HepG2 (cell line): ENCODE measurements around the gene YBX2.

ENCODE experiments used
- CREB1 ChIP-seq, 2 experiments: fragments of 450-650 bp in 1 of 2; IDR thresholded peaks; 2 replicates each; pipeline ENCODE4 v1.6.1; 2016 to 2017; ENCODE audit warnings: control low read depth in 1 of 2, mild to moderate bottlenecking in 1 of 2, missing compliant biosample characterization in 1 of 2, missing genetic modification characterization in 1 of 2
- CTCF ChIP-seq: sonication (generic); formaldehyde crosslinking; IDR thresholded peaks from 2 replicates; pipeline ENCODE4 v1.5.0; 2020; ENCODE audit warnings: mild to moderate bottlenecking, missing genetic modification reagents, moderate library complexity
- GABPB1 ChIP-seq: IDR thresholded peaks from 2 replicates; pipeline ENCODE4 v1.6.1; 2016; ENCODE audit warnings: mild to moderate bottlenecking, missing genetic modification reagents, moderate library complexity, missing compliant biosample characterization
- KDM1A ChIP-seq: IDR thresholded peaks from 2 replicates; pipeline ENCODE4 v1.6.1; 2016; ENCODE audit warnings: missing compliant biosample characterization
- MAX ChIP-seq: IDR thresholded peaks from 2 replicates; pipeline ENCODE4 v1.6.1; 2012; ENCODE audit warnings: inconsistent platforms
- POLR2A ChIP-seq, 2 experiments: IDR thresholded peaks; 2 replicates each; pipeline ENCODE4 v1.6.1; 2011; ENCODE audit warnings: low read depth in 2 of 2, low read length in 2 of 2, mild to moderate bottlenecking in 1 of 2, moderate library complexity in 1 of 2; ENCODE audit not compliant: insufficient read depth in 1 of 2
- SMAD9 ChIP-seq: sonication (generic); formaldehyde crosslinking; IDR thresholded peaks from 2 replicates; pipeline ENCODE4 v1.5.1; 2020; ENCODE audit warnings: mild to moderate bottlenecking, missing genetic modification reagents
- SMC3 ChIP-seq: IDR thresholded peaks from 2 replicates; pipeline ENCODE4 v1.6.1; 2011; ENCODE audit warnings: low read length, improper control_type of control experiment
- SP1 ChIP-seq, 2 experiments: fragments of 450-650 bp in 1 of 2; sonication (generic) in 1 of 2; formaldehyde crosslinking in 1 of 2; IDR thresholded peaks; 2 replicates each; pipeline versions ENCODE4 v1.4.0 to v1.6.1; 2016 to 2020; ENCODE audit warnings: missing genetic modification reagents in 1 of 2
- TBP ChIP-seq: sonication (generic); formaldehyde crosslinking; IDR thresholded peaks from 2 replicates; pipeline ENCODE4 v1.5.0; 2020; ENCODE audit warnings: missing genetic modification reagents
- ZNF558 ChIP-seq: sonication (generic); formaldehyde crosslinking; IDR thresholded peaks from 2 replicates; pipeline ENCODE4 v1.9.0; 2022; ENCODE audit warnings: mild to moderate bottlenecking, missing genetic modification reagents, borderline replicate concordance
- ZNF746 ChIP-seq: sonication (generic); formaldehyde crosslinking; IDR thresholded peaks from 2 replicates; pipeline ENCODE4 v1.8.0; 2022; ENCODE audit warnings: mild to moderate bottlenecking, missing genetic modification reagents
- ZNF776 ChIP-seq: sonication (generic); formaldehyde crosslinking; IDR thresholded peaks from 2 replicates; pipeline ENCODE4 v1.4.0; 2020; ENCODE audit warnings: mild to moderate bottlenecking, missing genetic modification reagents
- ZNF878 ChIP-seq: sonication (generic); formaldehyde crosslinking; IDR thresholded peaks from 2 replicates; pipeline ENCODE4 v1.8.1; 2023; ENCODE audit warnings: mild to moderate bottlenecking, missing genetic modification reagents, moderate library complexity

- no peak for TF ChIP-seq ZNF878 (CRISPR knock-in tag)
- no peak for TF ChIP-seq POLR2A (IDR thresholded peaks at IDR 0.05; ENCODE audit: insufficient read depth in 1 of 2, low read depth in 2 of 2, low read length in 2 of 2)
- TF ChIP-seq CREB1 (IDR thresholded peaks at IDR 0.05): no peak
- TF ChIP-seq CREB1 (CRISPR knock-in tag; IDR thresholded peaks at IDR 0.05): no peak
- TF ChIP-seq SP1 (IDR thresholded peaks at IDR 0.05): no peak
- TF ChIP-seq SP1 (CRISPR knock-in tag; IDR thresholded peaks at IDR 0.05): no peak
- no peak for TF ChIP-seq CTCF (CRISPR knock-in tag)
- no peak for TF ChIP-seq TBP (CRISPR knock-in tag)
- no peak for TF ChIP-seq ZNF776
- TF ChIP-seq SMC3: no peak
- no peak for TF ChIP-seq ZNF746
- TF ChIP-seq GABPB1 (CRISPR knock-in tag): no peak
- no peak for TF ChIP-seq ZNF558 (CRISPR knock-in tag)
- TF ChIP-seq MAX: no peak
- TF ChIP-seq SMAD9 (CRISPR knock-in tag): no peak
- TF ChIP-seq KDM1A (CRISPR knock-in tag): no peak
Measured at GRCh38 chr17:7293816-7294613, 424 bp downstream of the YBX2 start.
